Measurements from ENCODE around the gene ST14. TPM values are rescaled to one million over a fixed set of nuclear protein-coding genes. Genes with fewer than 3 reads are reported as not detected.

The ST14 gene
- total RNA-seq, 4 donors from 2014 or later = 109 to 225 (median 141) TPM

- intact Hi-C loops (cut with DNase I) = no loop called here
- Histone ChIP-seq H3K27ac (peak overlapping the region; percentile 55 to 98 (median 80)), H3K4me3 (no peak overlapping the region), H3K4me1 (peaks cover 25 to 95% (median 33%) of the 10 kb centered on the region in 3 donors), H3K27me3 (peaks cover 0 to 46% (median 0%) of the 10 kb centered on the region in 4 donors), H3K9me3 (no peaks in the 10 kb centered on the region), H3K36me3 (no peaks in the 10 kb centered on the region)
- WGBS, 2 donors = 48 to 64% methylated on average over 9 to 11 of the region's 13 CpGs
- DNase-seq = no peak
- peak in 1 of 4 donors; percentile 8 for TF ChIP-seq POLR2A (IDR thresholded peaks at IDR 0.05)
- peak in 1 of 6 experiments; percentile 9 for TF ChIP-seq CTCF (IDR thresholded peaks at IDR 0.05)
Measured at GRCh38 chr11:130163346-130164220, 4.0 kb downstream of the ST14 start.

GRCh38 chr11:130164221-130164570 is 4.6 kb downstream of the ST14 start:
- Histone ChIP-seq H3K9me3 (no peaks in the 10 kb centered on the region), H3K27me3 (peaks cover 0 to 41% (median 0%) of the 10 kb centered on the region in 4 donors), H3K4me3 (no peak overlapping the region), H3K36me3 (no peaks in the 10 kb centered on the region), H3K4me1 (peaks cover 23 to 91% (median 31%) of the 10 kb centered on the region in 3 donors), H3K27ac (peak overlapping the region in 3 of 4 donors; percentile 67 to 98 (median 92))
- DNase-seq = no peak
- 80 to 81% methylated on average over 1 to 2 of the region's 2 CpGs for WGBS, 2 donors
- TF ChIP-seq CTCF (IDR thresholded peaks at IDR 0.05) (no peak), POLR2A (IDR thresholded peaks at IDR 0.05) (no peak)
- intact Hi-C loops (cut with DNase I) = no loop called here

GRCh38 chr11:130165601-130166456 is 6.2 kb downstream of the ST14 start:
- no peaks in the 10 kb centered on the region for H3K36me3 ChIP-seq
- whole genome bisulfite sequencing, 2 donors = 59 to 69% methylated on average over 7 to 9 of the region's 9 CpGs
- H3K4me3 ChIP-seq = no peak overlapping the region
- DNase-seq = no peak
- H3K27ac ChIP-seq = peak overlapping the region; percentile 74 to 85 (median 80)
- H3K27me3 ChIP-seq = peaks cover 0 to 24% (median 0%) of the 10 kb centered on the region in 4 donors
- no peaks in the 10 kb centered on the region for H3K9me3 ChIP-seq
- intact Hi-C loops (cut with DNase I) = no loop called here
- peaks cover 20 to 87% (median 29%) of the 10 kb centered on the region in 3 donors for H3K4me1 ChIP-seq
- no peak for TF ChIP-seq POLR2A (IDR thresholded peaks at IDR 0.05)
- no peak for TF ChIP-seq CTCF (IDR thresholded peaks at IDR 0.05)

- peak overlapping the region; percentile 74 to 85 (median 80) for H3K27ac ChIP-seq
- intact Hi-C loops (cut with DNase I) = no loop called here
- no peaks in the 10 kb centered on the region for H3K36me3 ChIP-seq
- peaks cover 20 to 85% (median 31%) of the 10 kb centered on the region in 3 donors for H3K4me1 ChIP-seq
- DNase-seq = no peak
- no peak for TF ChIP-seq CTCF (IDR thresholded peaks at IDR 0.05)
- peak in 1 of 4 donors; percentile 32 for TF ChIP-seq POLR2A (IDR thresholded peaks at IDR 0.05)
- H3K4me3 ChIP-seq = no peak overlapping the region
- WGBS, 2 donors = 11 to 32% methylated on average over 3 to 4 of the region's 4 CpGs
- H3K9me3 ChIP-seq = no peaks in the 10 kb centered on the region
- peaks cover 0 to 18% (median 0%) of the 10 kb centered on the region in 4 donors for H3K27me3 ChIP-seq
Measured at GRCh38 chr11:130166457-130166784, 6.8 kb downstream of the ST14 start.

All from esophagus squamous epithelium (tissue), 5 donors.